Mammary epithelial cell (primary cell): ENCODE results near the gene RUNX2.

Experiments used
- CTCF ChIP-seq, 2 donors: IDR thresholded peaks in 1 of 2; conservative IDR thresholded peaks in 1 of 2; 2 replicates each; pipeline ENCODE4 v1.5.1; 2011 to 2012; ENCODE audit warnings: inconsistent platforms in 2 of 2, low read length in 2 of 2, mild to moderate bottlenecking in 2 of 2, control low read depth in 1 of 2, low read depth in 1 of 2; ENCODE audit not compliant: insufficient read depth in 1 of 2; ENCODE audit errors: extremely low read depth in 1 of 2
- EZH2 ChIP-seq: IDR thresholded peaks from 2 replicates; pipeline ENCODE4 v1.6.1; 2012; ENCODE audit warnings: low read length, inconsistent platforms, borderline replicate concordance

GRCh38 chr6:45513213-45513618 lies 185.1 kb downstream of the RUNX2 start:
- TF ChIP-seq CTCF (conservative IDR thresholded peaks at IDR 0.05 in 1 of 2, IDR thresholded peaks at IDR 0.05 in 1 of 2; ENCODE audit: extremely low read depth in 1 of 2, insufficient read depth in 1 of 2, low read depth in 1 of 2, low read length in 2 of 2), result no peak
- TF ChIP-seq EZH2, result no peak
